HL-60/S4 treated with retinoic acid at 250 ng/mL for 4 days and 3 days (cell line): ENCODE measurements around the gene KCNQ5.

Source experiments
- in situ Hi-C: fragments of 300-500 bp; cut with MboI; formaldehyde crosslinking; loops from 2 replicates; pipeline ENCODE4 v1.7.0; 2022; ENCODE audit warnings: low sequenced_read_pairs

Gene KCNQ5

DNA sequence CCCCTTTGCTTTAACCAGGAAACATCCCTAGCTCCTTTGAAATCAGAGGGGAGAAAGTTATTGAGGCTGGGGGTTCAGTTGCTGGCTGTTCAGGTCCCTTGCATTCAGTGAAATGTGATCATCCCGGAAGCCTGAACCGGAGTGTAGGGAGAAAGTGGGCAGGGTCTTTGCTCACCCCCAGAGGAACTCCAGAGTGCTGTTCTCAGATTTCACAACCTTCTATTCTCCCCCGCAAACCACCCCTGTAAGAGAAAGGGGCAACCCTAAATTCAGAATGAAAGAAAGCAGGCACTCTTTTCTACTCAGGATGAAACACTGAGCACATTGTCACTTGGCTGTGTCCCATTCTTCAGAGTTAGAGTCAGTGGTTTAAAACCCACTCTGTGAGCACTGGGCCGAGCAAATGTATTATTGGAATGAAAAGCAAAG lies 463.6 kb downstream of the KCNQ5 start:
- in situ Hi-C loops: no loop called here

DNA sequence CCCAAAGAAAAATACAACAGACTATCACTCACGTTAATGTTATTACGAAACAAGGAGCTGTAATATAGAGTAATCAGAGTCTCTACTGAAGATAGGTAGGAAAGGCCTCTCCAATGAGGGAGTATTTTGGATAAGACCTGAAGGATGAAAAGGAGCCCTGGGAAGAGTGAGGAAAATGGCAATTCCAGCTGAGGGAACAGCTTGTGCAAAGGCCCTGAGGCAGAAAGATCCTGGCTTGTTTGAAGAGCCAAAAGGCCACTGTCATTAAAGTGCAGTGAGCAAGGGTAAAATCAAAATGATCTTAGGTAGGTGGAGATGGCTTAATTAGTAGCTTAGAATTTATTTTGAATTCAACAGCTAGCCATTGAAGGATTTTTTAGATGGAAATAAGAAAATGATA lies 464.9 kb downstream of the KCNQ5 start:
- in situ Hi-C loops: no loop called here

DNA sequence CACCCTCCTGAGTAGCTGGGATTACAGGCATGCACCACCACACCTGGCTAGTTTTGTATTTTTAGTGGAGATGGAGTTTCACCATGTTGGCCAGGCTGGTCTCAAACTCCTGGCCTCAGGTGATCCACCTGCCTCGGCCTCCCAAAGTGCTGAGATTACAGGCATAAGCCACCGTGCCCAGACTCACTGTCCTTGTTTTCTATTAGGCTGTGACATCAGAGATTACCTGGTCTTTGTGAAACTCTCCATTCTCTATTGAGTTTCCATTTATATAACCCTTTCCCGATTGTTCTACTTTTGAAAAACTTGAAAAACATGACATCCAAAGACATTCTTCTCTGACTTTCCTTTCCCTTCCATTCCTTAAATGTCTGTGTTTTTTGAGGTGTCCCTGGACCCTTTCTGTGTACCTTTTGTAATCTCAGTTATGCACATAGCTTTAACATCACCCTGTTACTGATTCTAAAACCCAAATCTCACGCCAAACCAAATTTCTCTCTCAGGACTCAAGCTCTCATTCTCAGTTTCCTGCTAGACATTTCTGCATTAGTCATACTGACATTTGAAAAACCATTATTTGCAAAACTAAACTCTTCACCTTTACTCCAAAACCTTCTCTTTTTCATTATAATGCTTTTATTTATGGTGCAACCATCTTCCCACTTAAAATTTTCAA lies 466.4 kb downstream of the KCNQ5 start:
- in situ Hi-C loops: no loop called here

DNA sequence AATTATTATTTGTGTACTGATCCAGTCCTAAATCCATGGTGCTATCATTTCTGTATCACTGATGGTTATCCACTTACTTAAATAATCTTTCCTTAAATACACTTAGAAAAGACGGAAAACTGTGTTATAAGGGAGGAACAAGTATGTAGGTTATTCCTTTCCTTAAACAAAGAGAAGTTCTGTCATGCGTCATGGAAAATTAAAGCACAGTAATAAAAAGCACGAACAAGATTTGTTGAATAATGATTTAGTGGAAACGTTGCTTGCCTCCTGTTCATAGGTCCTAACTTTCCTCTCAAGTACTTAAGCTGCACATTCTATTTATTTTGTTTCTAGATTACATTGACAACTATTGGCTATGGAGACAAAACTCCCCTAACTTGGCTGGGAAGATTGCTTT lies 483.1 kb downstream of the KCNQ5 start:
- in situ Hi-C loops: no loop called here

DNA sequence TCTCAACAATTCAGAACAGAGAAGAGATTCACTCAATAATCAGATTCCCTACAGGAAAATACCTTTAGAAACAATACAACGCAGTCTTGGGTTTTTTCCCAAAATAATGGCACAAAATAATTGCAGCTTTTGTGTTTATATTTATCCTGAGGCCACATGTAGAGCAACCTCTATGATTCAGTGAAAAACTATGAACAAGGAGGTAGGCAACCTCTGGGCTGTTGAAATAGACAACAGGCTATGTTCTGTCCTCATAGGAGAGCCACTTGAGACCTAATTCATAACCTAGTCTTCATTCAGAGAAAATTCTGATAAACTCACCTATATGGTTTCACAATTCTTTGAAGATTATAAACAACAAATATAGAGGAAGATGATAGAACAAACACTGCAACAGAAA lies 485.2 kb downstream of the KCNQ5 start:
- in situ Hi-C loops: no loop called here

DNA sequence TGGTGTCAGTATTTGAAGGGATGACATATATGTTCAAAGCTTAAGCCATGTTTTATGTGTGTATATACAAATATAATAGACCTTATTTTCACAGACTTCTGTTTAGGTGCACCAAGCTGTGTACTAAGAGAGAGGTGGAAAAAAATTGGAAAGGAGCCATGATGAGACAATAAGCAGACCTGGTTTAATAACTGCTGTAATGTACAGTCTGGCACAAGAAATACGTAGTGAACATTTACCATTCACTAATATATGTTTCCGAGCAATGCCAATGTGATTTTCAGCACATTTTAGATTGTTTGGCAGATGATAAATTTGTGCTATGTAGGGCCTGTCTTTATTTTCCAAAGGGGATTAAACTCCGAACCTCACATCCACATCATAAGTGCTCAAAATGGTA lies 487.1 kb downstream of the KCNQ5 start:
- in situ Hi-C loops: no loop called here

DNA sequence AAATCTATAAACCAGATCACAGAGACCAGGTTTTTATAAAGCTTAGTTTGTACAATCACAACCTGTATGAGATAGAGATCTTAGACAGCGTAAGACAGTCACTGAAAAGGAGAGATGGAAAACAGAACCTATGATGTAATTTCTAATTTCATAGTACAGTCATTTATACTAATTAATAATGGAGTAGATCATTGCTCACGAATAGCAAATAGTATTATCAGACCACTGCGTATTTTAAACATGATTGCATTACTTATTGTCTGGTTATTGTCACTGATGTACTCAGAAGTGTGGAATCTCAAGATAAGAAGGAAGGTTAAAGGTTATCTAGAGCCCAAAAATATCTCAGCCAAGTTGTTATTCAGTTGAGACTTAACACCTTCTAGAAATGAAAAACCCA lies 487.8 kb downstream of the KCNQ5 start:
- in situ Hi-C loops: no loop called here

DNA sequence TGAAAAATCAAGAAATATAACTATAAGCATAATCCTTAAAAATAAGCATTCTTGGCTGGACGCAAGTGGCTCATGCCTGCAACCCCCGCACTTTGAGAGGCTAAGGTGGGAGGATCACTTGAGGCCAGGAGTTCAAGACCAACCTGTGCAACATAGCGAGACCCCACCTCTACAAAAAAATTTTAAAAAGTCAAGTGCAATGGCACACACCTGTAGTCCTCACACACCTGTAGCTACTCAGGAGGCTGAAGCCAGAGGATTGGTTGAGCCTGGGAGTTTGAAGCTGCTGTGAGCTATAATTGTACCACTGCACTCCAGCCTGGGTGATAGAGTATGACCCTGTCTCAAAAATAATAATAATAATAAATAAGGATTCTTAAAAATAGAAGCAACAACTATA lies 494.5 kb downstream of the KCNQ5 start:
- in situ Hi-C loops: no loop called here

DNA sequence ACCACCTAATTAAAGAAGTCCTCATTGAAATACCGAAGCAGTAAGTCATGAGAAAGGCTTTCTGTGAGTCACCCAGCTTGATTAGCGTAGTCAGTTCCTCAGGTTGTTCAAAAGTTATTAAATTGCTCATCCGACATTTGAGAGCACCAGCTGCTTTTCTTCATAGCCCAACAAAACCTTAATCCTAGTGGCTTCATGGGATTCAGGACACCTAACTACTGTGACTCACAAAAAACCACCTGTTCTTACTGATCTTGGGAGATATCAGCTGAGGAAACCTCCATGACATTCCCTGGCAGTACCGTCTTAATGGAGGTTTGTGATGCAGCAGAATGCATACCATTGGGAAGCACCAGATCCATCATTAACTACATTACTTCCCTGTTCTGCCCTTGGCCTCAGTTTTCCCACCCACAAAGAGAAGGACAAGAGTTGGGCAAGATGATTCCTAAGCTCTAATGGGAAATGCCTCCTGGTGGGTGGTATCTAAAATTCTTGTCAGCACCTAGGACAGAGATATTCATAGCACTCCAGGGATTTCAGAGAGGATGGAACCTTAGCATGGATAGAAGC lies 499.6 kb downstream of the KCNQ5 start:
- in situ Hi-C loops: no loop called here

DNA sequence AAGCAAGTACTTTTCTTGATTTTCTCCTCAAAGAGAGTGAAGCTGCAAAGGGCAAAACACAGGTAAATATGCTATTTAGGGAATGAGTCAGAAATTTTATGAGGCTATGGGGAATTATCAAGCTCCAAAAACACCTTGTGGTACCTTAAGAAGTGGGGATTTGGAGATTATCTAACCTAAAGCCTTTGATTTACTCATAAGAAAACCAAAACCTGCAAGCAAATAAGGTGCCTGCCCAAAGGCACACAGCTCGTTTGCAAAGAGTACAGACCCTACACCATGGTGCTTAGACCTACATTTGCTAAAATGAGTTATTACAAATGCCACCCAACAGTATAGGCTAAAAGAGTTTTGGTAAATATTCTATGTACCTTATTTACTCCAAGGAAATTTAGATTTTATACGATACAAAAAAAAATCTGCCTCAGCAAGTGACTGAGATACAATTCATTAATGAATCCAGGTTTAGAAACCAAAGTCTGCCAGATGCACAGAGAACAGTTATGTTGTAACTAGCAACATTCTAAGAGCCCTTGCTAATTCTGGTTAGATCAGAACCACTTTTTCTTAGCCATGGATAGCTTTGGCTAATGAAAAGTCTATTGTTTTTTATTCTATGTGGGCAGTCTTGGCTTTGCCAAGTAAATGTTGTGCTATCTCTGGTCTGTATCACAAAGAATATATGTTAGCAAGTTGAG lies 501.9 kb downstream of the KCNQ5 start:
- in situ Hi-C loops: no loop called here

DNA sequence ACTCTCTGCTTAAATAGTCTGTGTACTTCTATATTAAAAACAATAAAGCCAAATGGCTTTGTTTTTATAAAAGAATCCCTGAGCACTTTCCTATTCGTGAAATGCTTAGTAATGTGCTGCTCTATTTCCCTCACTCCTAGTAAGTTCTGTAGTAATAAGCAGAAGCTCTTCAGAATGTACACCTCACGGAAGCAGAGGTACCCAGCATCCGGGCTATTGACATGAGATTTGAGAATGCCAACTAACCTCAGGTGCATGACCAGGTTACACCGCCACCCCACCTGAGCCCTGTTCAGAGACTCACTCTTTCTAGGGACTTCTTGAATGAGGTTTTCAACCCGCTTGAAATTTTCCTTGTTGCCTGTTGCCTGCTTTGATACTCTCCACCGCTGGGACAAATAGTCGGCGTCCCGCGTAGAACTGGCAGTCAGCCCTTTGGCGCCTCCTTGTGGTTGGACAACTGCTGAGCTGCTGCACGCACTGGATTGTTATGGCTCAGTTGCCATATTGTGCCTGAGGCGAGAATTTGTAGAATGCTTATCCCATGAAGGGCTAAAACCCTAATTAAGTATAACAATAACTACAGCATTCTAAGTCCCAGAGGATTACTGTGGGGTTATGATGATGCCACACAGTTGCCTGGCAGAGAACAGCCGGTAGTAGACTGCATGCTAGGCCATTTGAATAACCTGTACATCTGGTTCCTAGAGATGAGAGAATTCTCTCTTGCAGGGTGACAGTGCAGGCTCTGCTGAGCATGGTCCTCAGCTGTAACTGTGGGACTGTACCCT lies 508.0 kb downstream of the KCNQ5 start:
- in situ Hi-C loops: loop anchor here (25.0 kb wide), 1 partner anchor 718 kb away; no protein-coding TSS in a partner anchor

DNA sequence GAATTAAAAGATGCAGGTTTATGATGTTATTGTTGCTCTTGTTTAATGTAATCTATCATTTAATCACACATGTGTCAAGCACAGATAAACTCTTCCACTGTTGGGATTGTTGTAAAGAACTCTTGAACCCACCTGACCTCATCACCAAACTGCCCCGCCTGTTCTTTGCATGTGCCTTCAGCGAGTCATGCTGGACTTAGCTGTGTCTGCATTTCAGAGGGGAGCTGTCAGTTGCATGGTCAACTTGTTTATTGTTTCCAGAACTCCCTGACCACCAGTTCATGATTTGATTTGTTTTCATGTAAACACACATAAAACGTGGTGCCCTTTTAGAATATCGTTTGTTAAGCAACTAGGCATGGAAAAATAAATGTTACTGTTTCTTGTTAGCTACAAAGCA lies 509.8 kb downstream of the KCNQ5 start:
- in situ Hi-C loops: loop anchor here (25.0 kb wide), 1 partner anchor 719 kb away; no protein-coding TSS in a partner anchor

DNA sequence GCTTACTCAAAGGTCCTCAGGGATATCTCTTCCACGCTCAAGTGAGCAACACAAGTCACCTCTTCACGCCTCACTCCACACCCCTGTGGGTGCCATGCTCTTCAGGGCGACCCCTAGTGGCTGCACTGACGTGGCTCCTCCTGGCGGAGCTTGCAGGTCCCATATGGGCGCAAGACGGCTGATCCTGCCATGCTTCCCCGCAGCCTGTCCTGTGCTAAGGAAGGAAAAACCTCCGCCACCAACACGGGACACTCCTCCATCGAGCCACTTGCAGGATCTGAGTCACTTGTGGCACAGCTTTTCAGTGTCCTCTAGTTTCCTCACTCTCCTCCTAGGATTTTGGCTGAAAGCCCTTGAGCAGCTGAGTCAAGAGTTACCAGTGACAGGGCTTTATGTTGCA lies 512.7 kb downstream of the KCNQ5 start:
- in situ Hi-C loops: loop anchor here (25.0 kb wide), 1 partner anchor 722 kb away; no protein-coding TSS in a partner anchor

DNA sequence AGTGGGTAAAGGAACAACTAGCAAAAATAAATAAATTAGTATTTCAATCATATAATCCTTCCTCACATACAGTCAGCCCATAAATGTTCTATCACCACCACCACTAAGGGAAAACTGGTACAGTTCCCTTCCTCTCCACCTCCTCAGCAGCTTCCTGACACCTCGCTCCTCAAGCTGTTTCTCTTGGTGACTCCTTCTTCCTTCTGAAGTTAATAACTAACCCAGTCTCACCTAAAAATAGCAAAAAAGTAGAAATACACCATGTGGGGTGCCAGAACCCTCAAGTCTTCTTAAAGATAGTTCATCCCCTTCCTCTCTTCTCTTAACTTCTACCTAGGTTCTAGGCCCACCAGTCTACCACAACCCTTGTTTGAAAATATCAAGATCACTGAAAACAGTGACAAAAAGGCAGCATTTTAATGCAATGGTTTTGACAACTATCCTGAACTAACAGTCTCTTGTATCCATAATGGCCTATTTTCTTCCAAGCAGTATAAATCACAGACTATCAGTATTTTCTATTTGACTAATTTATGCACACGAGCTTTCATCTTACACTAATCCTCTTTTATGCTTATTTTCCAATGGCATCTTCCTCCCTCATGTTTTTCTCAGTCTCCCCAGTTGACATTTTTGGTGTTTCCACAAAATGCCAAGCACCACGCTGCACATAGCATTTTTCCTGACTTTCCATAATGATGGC lies 518.0 kb downstream of the KCNQ5 start:
- in situ Hi-C loops: loop anchor here (25.0 kb wide), 1 partner anchor 728 kb away; no protein-coding TSS in a partner anchor

DNA sequence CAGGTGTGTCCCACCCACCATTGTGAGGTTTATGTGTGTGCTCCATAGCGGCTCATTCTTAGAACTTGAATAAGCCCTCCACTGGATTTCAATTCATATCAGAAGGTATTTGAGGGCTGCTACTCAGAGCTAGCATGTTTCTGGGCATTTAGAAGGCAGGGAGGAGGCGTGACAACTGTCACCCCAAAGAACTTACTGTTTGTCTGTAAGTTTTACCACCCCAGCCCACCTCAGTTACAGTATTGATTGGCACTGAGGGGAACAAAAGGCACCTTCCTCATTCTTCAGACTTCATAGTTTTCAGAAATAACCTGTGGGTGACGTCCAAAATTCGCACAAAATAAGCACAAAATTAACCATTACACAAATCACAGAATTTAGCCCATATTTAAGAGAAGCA lies 521.7 kb downstream of the KCNQ5 start:
- in situ Hi-C loops: loop anchor here (25.0 kb wide), 1 partner anchor 731 kb away; no protein-coding TSS in a partner anchor

DNA sequence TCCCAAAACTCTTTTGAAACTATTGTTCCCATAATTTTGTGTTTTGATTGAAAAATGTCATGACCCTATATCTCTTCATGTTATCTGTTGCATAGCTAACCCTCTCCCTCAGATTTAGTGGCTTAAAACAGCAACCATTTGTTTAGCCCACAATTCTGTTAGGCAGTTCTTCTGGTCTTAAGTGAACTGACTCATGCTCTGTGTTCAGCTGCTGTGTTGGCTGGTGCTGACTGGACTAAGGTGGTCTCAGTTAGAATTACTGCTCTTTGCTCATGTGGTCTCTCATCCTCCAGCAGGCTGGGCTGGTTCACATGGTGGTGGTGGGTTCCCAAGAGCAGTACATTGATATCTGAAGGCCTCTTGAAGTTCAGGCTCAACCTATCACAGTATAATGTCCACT lies 522.7 kb downstream of the KCNQ5 start:
- in situ Hi-C loops: loop anchor here (25.0 kb wide), 1 partner anchor 732 kb away; no protein-coding TSS in a partner anchor

DNA sequence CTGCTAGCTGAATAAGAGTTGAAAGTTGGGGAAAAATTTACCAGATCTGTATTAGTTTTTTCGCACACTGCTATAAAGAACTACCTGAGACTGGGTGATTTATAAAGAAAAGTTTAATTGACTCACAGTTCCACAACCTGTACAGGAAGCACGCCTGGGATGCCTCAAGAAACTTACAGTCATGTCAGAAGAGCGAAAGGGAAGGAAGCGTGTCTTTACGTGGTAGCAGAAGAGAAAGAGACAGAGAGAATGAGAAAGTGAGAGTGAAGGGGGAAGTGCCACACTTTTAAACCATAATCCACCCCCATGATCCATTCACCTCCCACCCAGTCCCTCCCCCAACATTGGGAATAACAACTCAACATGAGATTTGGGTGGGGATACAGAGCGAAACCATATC lies 523.8 kb downstream of the KCNQ5 start:
- in situ Hi-C loops: loop anchor here (25.0 kb wide), 1 partner anchor 733 kb away; no protein-coding TSS in a partner anchor

DNA sequence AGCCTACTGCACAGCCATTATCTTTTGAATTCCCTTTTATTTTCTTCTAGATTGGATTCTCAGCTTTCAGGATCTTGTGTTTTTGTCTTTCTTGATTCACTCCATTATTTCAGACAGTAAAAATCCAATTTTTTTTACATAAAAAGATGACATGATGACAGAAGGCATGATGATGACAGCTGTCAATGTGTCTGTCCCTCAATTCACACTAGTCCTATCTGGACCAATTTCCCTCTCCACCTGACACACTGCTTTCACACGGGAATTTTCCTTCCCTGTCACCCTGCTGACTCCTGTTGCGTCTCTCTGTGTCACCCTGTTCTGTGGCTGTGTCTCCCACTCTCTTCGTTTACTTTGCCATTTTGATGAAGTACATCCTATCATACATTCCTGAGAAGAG lies 529.9 kb downstream of the KCNQ5 start:
- in situ Hi-C loops: no loop called here

DNA sequence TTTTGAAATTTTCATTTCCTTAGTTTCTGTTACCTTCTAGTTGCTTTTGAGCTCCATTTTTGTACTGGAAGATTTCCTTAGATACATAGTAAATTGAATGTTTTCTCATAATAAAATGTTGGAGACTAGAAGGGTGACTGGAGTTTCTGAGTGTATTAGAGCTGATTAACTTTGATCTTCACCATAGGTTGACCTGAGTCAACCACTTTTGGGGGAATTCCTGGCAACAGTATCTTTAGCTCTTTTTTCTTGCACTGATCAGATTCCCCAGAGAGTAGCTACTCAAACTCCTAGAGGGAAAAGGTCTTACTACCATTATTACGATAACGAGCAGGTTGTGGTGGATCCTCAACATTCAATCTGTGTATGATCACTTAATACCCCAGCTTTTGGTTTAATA lies 530.7 kb downstream of the KCNQ5 start:
- in situ Hi-C loops: no loop called here

DNA sequence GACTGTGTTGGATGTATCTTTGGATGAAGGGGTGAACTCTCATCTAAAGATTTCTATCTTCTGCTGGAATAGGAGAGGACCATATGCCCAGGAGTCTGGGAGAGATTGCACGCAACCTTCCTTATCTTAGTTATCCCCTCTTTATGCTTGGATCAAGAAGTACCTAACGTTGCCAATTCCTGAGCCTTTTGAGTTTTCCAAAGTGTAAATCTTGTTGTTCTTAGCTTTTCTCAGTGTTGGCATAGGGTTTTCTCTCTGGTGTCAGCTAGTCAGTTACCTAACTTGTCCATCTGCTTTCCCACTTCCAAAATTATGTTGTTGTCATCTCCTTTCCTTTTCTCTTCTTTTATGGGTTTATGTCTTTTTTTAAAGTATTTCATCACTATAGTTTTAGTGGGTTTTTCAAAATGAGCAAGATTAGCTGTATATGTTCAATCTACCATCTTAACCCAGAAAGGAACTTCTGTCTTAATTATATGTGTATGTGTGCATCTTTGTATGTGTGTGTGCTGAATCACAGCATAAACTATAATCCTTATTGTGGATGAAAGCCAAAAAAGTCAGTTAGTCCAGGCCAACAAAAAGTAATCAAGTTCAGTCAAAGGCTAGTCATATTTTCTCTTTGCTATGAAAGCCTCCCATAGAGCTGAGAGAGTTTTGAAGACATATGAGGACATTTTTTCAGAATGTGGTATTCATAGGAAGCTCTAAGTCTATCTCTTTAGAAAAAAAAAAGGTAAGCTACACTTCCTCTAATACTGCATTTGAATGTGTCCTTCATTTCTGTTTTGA lies 531.3 kb downstream of the KCNQ5 start:
- in situ Hi-C loops: no loop called here
